Measurements from ENCODE around the gene ABCB8. TPM values are rescaled to one million over a fixed set of nuclear protein-coding genes. Genes with fewer than 3 reads are reported as not detected.

ABCB8 gene
- total and polyA plus RNA-seq, 9 of the 15 experiments (the other 6 are each of a cell fraction or from before 2014, with no cell fraction given), result 7.6 to 106 (median 36.3) TPM

DNA sequence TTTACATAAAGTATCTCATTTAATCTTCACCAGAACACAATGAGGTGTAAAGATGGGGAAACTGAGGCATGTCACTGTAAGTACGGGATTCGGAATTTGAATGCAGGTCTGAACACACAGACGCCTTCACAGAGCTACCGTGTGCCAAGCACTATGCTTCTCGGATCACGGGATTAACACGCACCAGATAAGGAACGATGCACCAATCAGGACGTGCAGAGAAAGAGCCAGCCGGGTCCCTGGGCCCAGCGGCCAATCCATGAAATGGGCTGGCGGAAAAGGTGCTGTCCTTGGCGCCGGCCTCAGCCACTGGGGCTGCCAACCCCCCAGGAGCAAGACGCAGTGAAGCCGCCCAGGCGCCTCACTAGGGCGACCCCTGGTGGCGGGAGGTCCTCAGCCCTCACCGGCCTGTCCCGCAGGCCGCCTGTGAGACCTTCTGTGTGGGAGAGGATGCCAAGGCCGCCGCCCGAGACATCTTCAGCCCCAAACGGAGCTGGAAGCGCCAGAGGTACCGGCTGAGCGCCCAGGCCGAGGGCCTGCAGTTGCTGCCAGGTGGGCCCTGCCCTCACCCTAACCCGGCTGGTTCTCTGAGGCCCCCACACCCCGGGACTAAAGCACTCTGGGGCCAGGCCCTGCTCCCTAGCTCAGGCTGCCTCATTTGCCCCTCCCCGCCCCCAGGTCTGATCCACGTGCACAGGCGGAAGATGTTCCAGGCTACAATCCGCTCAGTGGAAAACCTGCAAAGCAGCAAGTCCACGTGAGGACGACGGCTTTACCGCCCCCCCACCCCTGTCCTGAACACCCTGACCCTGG lies 19.5 kb upstream of the ABCB8 start (continued):
- TF ChIP-seq, protein P1, sequence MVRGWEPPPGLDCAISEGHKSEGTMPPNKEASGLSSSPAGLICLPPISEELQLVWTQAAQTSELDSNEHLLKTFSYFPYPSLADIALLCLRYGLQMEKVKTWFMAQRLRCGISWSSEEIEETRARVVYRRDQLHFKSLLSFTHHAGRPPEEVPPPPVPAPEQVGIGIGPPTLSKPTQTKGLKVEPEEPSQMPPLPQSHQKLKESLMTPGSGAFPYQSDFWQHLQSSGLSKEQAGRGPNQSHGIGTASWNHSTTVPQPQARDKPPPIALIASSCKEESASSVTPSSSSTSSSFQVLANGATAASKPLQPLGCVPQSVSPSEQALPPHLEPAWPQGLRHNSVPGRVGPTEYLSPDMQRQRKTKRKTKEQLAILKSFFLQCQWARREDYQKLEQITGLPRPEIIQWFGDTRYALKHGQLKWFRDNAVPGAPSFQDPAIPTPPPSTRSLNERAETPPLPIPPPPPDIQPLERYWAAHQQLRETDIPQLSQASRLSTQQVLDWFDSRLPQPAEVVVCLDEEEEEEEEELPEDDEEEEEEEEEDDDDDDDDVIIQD (CRISPR knock-in tag; IDR thresholded peaks at IDR 0.05), result no peak
- no peak for TF ChIP-seq ARHGAP35 (IDR thresholded peaks at IDR 0.05; ENCODE audit: partially characterized antibody)
- no peak; the same call in 1 of the 2 replicates for TF ChIP-seq NR2C1 (IDR thresholded peaks at IDR 0.05)
- no peak for TF ChIP-seq NR2C1 (tag; IDR thresholded peaks at IDR 0.05)
- TF ChIP-seq ESRRA (IDR thresholded peaks at IDR 0.05; ENCODE audit: borderline replicate concordance, low read depth), result peak; percentile 99
- peak; percentile 89 for TF ChIP-seq RBFOX2 (IDR thresholded peaks at IDR 0.05; ENCODE audit: low read depth, low read length)
- 0 out of 2 replicates have a peak, but pooled peaks have one; percentile 86 for TF ChIP-seq RBM14 (IDR thresholded peaks at IDR 0.05; ENCODE audit: borderline replicate concordance, insufficient read depth, low read depth, low read length)
- no peak for TF ChIP-seq KLF6 (CRISPR knock-in tag; IDR thresholded peaks at IDR 0.05; ENCODE audit: borderline replicate concordance)
- TF ChIP-seq ZSCAN32 (CRISPR knock-in tag; IDR thresholded peaks at IDR 0.05), result no peak
- TF ChIP-seq, protein P2, sequence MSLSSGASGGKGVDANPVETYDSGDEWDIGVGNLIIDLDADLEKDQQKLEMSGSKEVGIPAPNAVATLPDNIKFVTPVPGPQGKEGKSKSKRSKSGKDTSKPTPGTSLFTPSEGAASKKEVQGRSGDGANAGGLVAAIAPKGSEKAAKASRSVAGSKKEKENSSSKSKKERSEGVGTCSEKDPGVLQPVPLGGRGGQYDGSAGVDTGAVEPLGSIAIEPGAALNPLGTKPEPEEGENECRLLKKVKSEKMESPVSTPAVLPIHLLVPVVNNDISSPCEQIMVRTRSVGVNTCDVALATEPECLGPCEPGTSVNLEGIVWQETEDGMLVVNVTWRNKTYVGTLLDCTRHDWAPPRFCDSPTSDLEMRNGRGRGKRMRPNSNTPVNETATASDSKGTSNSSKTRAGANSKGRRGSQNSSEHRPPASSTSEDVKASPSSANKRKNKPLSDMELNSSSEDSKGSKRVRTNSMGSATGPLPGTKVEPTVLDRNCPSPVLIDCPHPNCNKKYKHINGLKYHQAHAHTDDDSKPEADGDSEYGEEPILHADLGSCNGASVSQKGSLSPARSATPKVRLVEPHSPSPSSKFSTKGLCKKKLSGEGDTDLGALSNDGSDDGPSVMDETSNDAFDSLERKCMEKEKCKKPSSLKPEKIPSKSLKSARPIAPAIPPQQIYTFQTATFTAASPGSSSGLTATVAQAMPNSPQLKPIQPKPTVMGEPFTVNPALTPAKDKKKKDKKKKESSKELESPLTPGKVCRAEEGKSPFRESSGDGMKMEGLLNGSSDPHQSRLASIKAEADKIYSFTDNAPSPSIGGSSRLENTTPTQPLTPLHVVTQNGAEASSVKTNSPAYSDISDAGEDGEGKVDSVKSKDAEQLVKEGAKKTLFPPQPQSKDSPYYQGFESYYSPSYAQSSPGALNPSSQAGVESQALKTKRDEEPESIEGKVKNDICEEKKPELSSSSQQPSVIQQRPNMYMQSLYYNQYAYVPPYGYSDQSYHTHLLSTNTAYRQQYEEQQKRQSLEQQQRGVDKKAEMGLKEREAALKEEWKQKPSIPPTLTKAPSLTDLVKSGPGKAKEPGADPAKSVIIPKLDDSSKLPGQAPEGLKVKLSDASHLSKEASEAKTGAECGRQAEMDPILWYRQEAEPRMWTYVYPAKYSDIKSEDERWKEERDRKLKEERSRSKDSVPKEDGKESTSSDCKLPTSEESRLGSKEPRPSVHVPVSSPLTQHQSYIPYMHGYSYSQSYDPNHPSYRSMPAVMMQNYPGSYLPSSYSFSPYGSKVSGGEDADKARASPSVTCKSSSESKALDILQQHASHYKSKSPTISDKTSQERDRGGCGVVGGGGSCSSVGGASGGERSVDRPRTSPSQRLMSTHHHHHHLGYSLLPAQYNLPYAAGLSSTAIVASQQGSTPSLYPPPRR (CRISPR knock-in tag; IDR thresholded peaks at IDR 0.05; ENCODE audit: borderline replicate concordance), result peak; percentile 82; the same call in 1 of the 2 replicates
- TF ChIP-seq HLTF (IDR thresholded peaks at IDR 0.05), result peak; percentile 67
- peak; percentile 82 for TF ChIP-seq CREM (IDR thresholded peaks at IDR 0.05; ENCODE audit: low read depth)
- no peak for TF ChIP-seq ZNF347 (CRISPR knock-in tag; IDR thresholded peaks at IDR 0.05; ENCODE audit: low read depth)
- TF ChIP-seq ZNF655 (CRISPR knock-in tag; IDR thresholded peaks at IDR 0.05), result no peak
- no peak; the same call in 1 of the 2 replicates for TF ChIP-seq TEAD4 (IDR thresholded peaks at IDR 0.05; ENCODE audit: low read length)
- no peak for TF ChIP-seq TEAD4 (CRISPR knock-in tag; IDR thresholded peaks at IDR 0.05; ENCODE audit: borderline replicate concordance)
- no peak for TF ChIP-seq RBM39 (optimal IDR thresholded peaks at IDR 0.05; ENCODE audit: low read depth, low read length)
- TF ChIP-seq ETV1 (tag; conservative IDR thresholded peaks at IDR 0.05; ENCODE audit: low read depth), result peak; percentile 71
- peak; percentile 81 for TF ChIP-seq TBP (optimal IDR thresholded peaks at IDR 0.05; ENCODE audit: low read depth, low read length)
- TF ChIP-seq CBFB (CRISPR knock-in tag; IDR thresholded peaks at IDR 0.05), result peak; percentile 87
- TF ChIP-seq, protein P3, sequence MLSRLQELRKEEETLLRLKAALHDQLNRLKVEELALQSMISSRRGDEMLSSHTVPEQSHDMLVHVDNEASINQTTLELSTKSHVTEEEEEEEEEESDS (CRISPR knock-in tag; IDR thresholded peaks at IDR 0.05), result no peak
- no peak for TF ChIP-seq RHOXF2B (CRISPR knock-in tag; conservative IDR thresholded peaks at IDR 0.05)

All from K562 (cell line).